SK-N-SH treated with all-trans-retinoic acid at 6 μM for 48 hours (cell line): Measurements from ENCODE around the gene CDIP1.

Experiments used
- ATAC-seq: fragments of 200-7000 bp; cut with Tn5 transposase; 3 replicates; pipeline ENCODE4 v1.9.1; 2020; ENCODE audit warnings: mild to moderate bottlenecking, moderate library complexity
- ARNTL ChIP-seq: fragments of 450-650 bp; formaldehyde crosslinking; IDR thresholded peaks from 2 replicates; pipeline ENCODE4 v1.5.0; 2020; ENCODE audit warnings: low read depth, mild to moderate bottlenecking, moderate library complexity, borderline replicate concordance
- BACH2 ChIP-seq: fragments of 250-450 bp; sonication (Bioruptor Pico); IDR thresholded peaks from 2 replicates; pipeline ENCODE4 v1.9.0; 2021; ENCODE audit warnings: mild to moderate bottlenecking, borderline replicate concordance
- ESRRG ChIP-seq: fragments of 250-450 bp; sonication (Bioruptor Pico); IDR thresholded peaks from 2 replicates; pipeline ENCODE4 v1.6.1; 2021; ENCODE audit warnings: mild to moderate bottlenecking
- GLIS3 ChIP-seq: fragments of 250-450 bp; sonication (Bioruptor Pico); IDR thresholded peaks from 2 replicates; pipeline ENCODE4 v1.5.0; 2020; ENCODE audit warnings: mild to moderate bottlenecking, moderate library complexity
- ISL1 ChIP-seq: fragments of 250-450 bp; sonication (Bioruptor Pico); IDR thresholded peaks from 2 replicates; pipeline ENCODE4 v2.1.2; 2022; ENCODE audit warnings: mild to moderate bottlenecking, moderate library complexity
- OSR1 ChIP-seq: fragments of 250-450 bp; sonication (Bioruptor Pico); IDR thresholded peaks from 2 replicates; pipeline ENCODE4 v1.8.0; 2022; ENCODE audit warnings: moderate library complexity, mild to moderate bottlenecking, inconsistent platforms
- PPARA ChIP-seq: fragments of 250-450 bp; sonication (Bioruptor Pico); IDR thresholded peaks from 2 replicates; pipeline ENCODE4 v1.5.0; 2020; ENCODE audit warnings: mild to moderate bottlenecking, borderline replicate concordance
- RARB ChIP-seq: fragments of 250-450 bp; sonication (Bioruptor Pico); IDR thresholded peaks from 2 replicates; pipeline ENCODE4 v1.8.0; 2021; ENCODE audit warnings: mild to moderate bottlenecking, moderate library complexity
- TCF4 ChIP-seq: fragments of 250-450 bp; sonication (Bioruptor Pico); IDR thresholded peaks from 2 replicates; pipeline ENCODE4 v1.8.0; 2021; ENCODE audit warnings: mild to moderate bottlenecking, moderate library complexity, borderline replicate concordance
- ZC3H10 ChIP-seq: fragments of 250-450 bp; sonication (Bioruptor Pico); IDR thresholded peaks from 2 replicates; pipeline ENCODE4 v1.5.1; 2021; ENCODE audit warnings: mild to moderate bottlenecking, moderate library complexity
- ZFP3 ChIP-seq: fragments of 250-450 bp; sonication (Bioruptor Pico); IDR thresholded peaks from 2 replicates; pipeline ENCODE4 v1.5.0; 2020; ENCODE audit warnings: mild to moderate bottlenecking, moderate library complexity
- ZFP30 ChIP-seq: fragments of 450-650 bp; formaldehyde crosslinking; IDR thresholded peaks from 2 replicates; pipeline ENCODE4 v1.5.0; 2022; ENCODE audit warnings: mild to moderate bottlenecking, moderate library complexity
- ZNF565 ChIP-seq: fragments of 450-650 bp; formaldehyde crosslinking; conservative IDR thresholded peaks from 2 replicates; pipeline ENCODE4 v1.5.0; 2020; ENCODE audit warnings: low read depth, mild to moderate bottlenecking, moderate library complexity
- ZNF70 ChIP-seq: fragments of 450-650 bp; formaldehyde crosslinking; IDR thresholded peaks from 2 replicates; pipeline ENCODE4 v1.5.0; 2020; ENCODE audit warnings: mild to moderate bottlenecking, moderate library complexity
- ZNF8 ChIP-seq: fragments of 450-650 bp; formaldehyde crosslinking; IDR thresholded peaks from 2 replicates; pipeline ENCODE4 v1.5.0; 2020; ENCODE audit warnings: mild to moderate bottlenecking, moderate library complexity
- TF ChIP-seq, protein P1 (sequence below): fragments of 250-450 bp; sonication (Bioruptor Pico); IDR thresholded peaks from 2 replicates; pipeline ENCODE4 v1.5.0; 2020; ENCODE audit warnings: mild to moderate bottlenecking, moderate library complexity
- TF ChIP-seq, protein P2 (sequence below): fragments of 250-450 bp; sonication (Bioruptor Pico); IDR thresholded peaks from 2 replicates; pipeline ENCODE4 v1.5.1; 2021; ENCODE audit warnings: mild to moderate bottlenecking, moderate library complexity
- TF ChIP-seq, protein P3 (sequence below): fragments of 250-450 bp; sonication (Bioruptor Pico); IDR thresholded peaks from 2 replicates; pipeline ENCODE4 v1.8.0; 2021; ENCODE audit warnings: low read depth, mild to moderate bottlenecking, moderate library complexity, borderline replicate concordance
- TF ChIP-seq, protein P4 (sequence below): fragments of 250-450 bp; sonication (Bioruptor Pico); IDR thresholded peaks from 2 replicates; pipeline ENCODE4 v1.8.0; 2020; ENCODE audit warnings: mild to moderate bottlenecking, moderate library complexity, borderline replicate concordance
- TF ChIP-seq, protein P5 (sequence below): fragments of 250-450 bp; sonication (Bioruptor Pico); IDR thresholded peaks from 2 replicates; pipeline ENCODE4 v1.5.1; 2020; ENCODE audit warnings: low read depth, mild to moderate bottlenecking, moderate library complexity

CDIP1 gene

DNA sequence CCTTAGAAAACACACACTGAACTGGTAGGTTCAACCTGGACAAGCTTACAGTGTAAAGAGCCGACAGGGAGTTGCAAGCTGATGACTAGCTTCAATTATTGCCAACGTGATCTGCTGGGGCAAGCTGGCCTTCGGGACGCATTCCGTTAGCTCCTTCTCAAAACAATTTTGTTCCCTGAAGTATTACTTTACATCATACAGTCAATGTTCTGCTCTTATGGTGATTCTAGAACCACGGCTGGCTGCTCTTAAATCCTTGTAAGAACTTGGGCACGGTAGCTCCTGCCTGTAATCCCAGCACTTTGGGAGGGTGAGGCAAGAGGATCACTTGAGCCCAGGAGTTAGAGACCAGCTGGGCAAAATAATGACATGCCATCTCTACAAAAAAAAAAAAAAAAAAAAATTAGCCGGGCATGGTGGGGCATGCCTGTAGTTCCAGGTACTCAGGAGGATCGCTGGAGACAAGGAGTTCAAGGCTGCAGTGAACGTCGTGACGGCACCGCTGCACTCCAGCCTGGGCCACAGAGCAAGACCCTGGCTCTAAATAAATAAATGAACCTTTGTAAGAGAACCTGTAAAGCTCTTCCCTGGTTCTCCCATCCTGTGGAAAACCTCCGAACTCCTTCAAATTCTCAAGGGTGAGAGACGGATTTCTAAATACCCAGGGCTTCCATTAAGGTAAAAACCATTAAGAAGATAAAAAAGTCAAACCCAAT lies 2.0 kb downstream of the CDIP1 start:
- ATAC-seq: no peak
- TF ChIP-seq ZNF8 (CRISPR knock-in tag) (no peak), GLIS3 (CRISPR knock-in tag) (no peak), ISL1 (no peak), ESRRG (CRISPR knock-in tag) (no peak), OSR1 (CRISPR knock-in tag) (no peak)
- TF ChIP-seq, protein P1, sequence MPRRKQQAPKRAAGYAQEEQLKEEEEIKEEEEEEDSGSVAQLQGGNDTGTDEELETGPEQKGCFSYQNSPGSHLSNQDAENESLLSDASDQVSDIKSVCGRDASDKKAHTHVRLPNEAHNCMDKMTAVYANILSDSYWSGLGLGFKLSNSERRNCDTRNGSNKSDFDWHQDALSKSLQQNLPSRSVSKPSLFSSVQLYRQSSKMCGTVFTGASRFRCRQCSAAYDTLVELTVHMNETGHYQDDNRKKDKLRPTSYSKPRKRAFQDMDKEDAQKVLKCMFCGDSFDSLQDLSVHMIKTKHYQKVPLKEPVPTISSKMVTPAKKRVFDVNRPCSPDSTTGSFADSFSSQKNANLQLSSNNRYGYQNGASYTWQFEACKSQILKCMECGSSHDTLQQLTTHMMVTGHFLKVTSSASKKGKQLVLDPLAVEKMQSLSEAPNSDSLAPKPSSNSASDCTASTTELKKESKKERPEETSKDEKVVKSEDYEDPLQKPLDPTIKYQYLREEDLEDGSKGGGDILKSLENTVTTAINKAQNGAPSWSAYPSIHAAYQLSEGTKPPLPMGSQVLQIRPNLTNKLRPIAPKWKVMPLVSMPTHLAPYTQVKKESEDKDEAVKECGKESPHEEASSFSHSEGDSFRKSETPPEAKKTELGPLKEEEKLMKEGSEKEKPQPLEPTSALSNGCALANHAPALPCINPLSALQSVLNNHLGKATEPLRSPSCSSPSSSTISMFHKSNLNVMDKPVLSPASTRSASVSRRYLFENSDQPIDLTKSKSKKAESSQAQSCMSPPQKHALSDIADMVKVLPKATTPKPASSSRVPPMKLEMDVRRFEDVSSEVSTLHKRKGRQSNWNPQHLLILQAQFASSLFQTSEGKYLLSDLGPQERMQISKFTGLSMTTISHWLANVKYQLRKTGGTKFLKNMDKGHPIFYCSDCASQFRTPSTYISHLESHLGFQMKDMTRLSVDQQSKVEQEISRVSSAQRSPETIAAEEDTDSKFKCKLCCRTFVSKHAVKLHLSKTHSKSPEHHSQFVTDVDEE: no peak
- TF ChIP-seq, all 23 proteins: peak for 0

DNA sequence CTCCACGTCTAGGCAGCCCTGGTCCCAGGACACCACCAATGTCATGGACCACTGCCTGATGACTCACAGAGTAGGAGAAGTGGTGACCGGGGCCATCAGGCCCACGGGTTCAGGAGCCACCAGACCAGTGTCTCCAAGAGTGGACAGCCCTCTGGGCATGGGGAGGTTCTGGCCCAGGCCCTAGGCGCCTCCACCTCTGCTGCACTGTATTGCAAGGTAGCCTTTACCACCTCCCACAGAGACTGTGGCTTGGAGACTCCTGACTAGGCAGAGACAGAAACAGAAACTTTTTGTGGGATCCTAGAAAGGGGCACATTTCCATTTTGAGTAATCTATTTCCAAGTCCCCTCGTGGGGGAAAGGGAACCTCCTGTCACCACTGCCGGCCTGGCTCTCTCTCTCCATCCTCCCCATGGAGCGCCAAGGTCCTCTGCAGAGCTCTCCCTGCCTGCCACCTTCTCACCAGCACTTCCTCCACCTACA lies 2.9 kb downstream of the CDIP1 start:
- ATAC-seq: no peak
- TF ChIP-seq TCF4 (CRISPR knock-in tag): no peak
- TF ChIP-seq, protein P2, sequence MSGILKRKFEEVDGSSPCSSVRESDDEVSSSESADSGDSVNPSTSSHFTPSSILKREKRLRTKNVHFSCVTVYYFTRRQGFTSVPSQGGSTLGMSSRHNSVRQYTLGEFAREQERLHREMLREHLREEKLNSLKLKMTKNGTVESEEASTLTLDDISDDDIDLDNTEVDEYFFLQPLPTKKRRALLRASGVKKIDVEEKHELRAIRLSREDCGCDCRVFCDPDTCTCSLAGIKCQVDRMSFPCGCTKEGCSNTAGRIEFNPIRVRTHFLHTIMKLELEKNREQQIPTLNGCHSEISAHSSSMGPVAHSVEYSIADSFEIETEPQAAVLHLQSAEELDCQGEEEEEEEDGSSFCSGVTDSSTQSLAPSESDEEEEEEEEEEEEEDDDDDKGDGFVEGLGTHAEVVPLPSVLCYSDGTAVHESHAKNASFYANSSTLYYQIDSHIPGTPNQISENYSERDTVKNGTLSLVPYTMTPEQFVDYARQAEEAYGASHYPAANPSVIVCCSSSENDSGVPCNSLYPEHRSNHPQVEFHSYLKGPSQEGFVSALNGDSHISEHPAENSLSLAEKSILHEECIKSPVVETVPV (CRISPR knock-in tag): no peak

DNA sequence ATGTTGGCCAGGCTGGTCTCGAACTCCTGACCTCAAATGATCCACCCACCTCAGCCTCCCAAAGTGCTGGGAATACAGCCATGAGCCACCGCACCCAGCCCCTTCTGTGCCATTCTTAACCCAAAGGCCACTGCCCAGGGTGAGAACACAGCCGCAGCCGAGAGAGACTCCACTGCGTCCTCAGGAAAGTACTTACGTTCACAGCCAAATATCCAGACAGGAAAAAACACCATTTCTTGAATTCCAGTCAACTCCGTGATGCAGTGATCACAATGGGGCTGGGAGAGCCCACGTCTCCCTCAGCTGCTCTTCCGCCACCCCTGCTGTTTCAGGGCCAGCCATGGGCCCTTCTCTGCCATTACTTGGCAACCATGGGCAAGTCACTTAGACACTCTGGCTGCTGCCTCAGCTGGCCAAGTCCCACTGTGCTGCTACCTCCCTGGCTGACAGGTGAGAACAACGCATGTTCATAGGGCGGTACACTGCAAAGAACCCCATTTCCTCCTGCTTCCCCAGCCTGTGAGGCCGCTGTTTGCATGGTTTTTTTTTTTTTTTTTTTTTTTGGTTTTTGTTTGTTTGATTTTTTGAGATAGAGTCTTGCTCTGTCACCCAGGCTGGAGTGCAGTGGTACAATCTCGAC lies 4.3 kb downstream of the CDIP1 start:
- ATAC-seq: no peak
- TF ChIP-seq ESRRG (CRISPR knock-in tag): no peak
- TF ChIP-seq, protein P3, sequence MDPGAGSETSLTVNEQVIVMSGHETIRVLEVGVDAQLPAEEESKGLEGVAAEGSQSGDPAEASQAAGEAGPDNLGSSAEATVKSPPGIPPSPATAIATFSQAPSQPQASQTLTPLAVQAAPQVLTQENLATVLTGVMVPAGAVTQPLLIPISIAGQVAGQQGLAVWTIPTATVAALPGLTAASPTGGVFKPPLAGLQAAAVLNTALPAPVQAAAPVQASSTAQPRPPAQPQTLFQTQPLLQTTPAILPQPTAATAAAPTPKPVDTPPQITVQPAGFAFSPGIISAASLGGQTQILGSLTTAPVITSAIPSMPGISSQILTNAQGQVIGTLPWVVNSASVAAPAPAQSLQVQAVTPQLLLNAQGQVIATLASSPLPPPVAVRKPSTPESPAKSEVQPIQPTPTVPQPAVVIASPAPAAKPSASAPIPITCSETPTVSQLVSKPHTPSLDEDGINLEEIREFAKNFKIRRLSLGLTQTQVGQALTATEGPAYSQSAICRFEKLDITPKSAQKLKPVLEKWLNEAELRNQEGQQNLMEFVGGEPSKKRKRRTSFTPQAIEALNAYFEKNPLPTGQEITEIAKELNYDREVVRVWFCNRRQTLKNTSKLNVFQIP (CRISPR knock-in tag): no peak
- TF ChIP-seq, protein P4, sequence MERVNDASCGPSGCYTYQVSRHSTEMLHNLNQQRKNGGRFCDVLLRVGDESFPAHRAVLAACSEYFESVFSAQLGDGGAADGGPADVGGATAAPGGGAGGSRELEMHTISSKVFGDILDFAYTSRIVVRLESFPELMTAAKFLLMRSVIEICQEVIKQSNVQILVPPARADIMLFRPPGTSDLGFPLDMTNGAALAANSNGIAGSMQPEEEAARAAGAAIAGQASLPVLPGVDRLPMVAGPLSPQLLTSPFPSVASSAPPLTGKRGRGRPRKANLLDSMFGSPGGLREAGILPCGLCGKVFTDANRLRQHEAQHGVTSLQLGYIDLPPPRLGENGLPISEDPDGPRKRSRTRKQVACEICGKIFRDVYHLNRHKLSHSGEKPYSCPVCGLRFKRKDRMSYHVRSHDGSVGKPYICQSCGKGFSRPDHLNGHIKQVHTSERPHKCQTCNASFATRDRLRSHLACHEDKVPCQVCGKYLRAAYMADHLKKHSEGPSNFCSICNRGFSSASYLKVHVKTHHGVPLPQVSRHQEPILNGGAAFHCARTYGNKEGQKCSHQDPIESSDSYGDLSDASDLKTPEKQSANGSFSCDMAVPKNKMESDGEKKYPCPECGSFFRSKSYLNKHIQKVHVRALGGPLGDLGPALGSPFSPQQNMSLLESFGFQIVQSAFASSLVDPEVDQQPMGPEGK (CRISPR knock-in tag): no peak
- TF ChIP-seq RARB (CRISPR knock-in tag): no peak
- no peak for TF ChIP-seq ZFP30 (CRISPR knock-in tag)
- TF ChIP-seq ZNF8 (CRISPR knock-in tag): no peak
- TF ChIP-seq ZNF565: no peak
- TF ChIP-seq OSR1 (CRISPR knock-in tag): no peak
- TF ChIP-seq, protein P5, sequence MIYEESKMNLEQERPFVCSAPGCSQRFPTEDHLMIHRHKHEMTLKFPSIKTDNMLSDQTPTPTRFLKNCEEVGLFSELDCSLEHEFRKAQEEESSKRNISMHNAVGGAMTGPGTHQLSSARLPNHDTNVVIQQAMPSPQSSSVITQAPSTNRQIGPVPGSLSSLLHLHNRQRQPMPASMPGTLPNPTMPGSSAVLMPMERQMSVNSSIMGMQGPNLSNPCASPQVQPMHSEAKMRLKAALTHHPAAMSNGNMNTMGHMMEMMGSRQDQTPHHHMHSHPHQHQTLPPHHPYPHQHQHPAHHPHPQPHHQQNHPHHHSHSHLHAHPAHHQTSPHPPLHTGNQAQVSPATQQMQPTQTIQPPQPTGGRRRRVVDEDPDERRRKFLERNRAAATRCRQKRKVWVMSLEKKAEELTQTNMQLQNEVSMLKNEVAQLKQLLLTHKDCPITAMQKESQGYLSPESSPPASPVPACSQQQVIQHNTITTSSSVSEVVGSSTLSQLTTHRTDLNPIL (CRISPR knock-in tag): no peak
- no peak for TF ChIP-seq PPARA (CRISPR knock-in tag)
- TF ChIP-seq ZFP3: no peak
- TF ChIP-seq GLIS3 (CRISPR knock-in tag): no peak
- no peak for TF ChIP-seq ZC3H10 (CRISPR knock-in tag)
- no peak for TF ChIP-seq ARNTL
- TF ChIP-seq ZNF70 (CRISPR knock-in tag): no peak
- no peak for TF ChIP-seq BACH2
